NCI-H146 treated with DMSO at 0.1 percent for 48 hours (cell line): ENCODE data around the gene ANKMY2.

Experiments used
- DNase-seq: peaks from one replicate; lab custom pipeline; 2025; ENCODE audit not compliant: unreplicated experiment; lab: John Stamatoyannopoulos, UW

ANKMY2 gene

GRCh38 chr7:16583834-16584233 lies 61.7 kb downstream of the ANKMY2 start:
- no peak for DNase-seq

GRCh38 chr7:16581286-16581685 lies 64.3 kb downstream of the ANKMY2 start:
- DNase-seq = no peak

GRCh38 chr7:16579216-16579615 lies 66.3 kb downstream of the ANKMY2 start:
- DNase-seq = no peak

DNA sequence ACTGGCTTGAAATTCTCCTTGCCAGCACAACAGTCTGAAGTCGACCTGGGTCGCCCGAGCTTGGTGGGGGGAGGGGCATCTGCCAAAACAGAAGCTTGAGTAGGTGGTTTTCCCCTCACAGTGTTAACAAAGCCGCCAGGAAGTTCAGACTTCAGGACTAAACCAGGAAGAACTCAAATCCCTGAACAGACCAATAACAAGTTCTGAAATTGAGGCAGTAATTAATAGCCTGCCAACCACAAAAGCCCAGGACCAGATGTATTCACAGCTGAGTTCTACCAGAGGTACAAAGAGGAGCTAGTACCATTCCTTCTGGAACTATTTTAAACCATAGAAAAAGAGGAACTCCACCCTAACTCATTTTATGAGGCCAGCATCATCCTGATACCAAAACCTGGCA lies 73.6 kb downstream of the ANKMY2 start:
- no peak for DNase-seq

DNA sequence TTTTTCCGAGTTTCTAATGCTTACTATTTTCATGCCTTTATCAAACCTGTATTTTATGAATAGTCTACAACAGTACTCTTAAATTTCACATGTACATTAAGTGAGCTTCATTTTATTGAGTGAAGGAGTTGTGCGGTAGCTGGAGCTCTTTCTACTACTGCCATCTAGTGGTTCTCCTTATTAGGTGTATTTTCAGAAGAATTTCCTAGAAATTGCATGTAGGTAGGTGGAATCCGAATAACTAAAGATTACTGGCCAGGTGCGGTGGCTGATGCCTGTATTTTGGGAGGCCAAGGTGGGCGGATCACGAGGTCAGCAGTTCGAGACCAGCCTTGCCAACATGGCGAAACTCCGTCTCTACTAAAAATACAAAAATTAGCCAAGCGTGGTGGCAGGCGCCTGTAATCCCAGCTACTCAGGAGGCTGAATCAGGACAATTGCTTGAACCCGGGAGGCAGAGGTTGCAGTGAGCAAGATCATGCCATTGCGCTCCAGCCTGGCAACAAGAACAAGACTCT lies 80.6 kb downstream of the ANKMY2 start:
- DNase-seq = peak; percentile 82

DNA sequence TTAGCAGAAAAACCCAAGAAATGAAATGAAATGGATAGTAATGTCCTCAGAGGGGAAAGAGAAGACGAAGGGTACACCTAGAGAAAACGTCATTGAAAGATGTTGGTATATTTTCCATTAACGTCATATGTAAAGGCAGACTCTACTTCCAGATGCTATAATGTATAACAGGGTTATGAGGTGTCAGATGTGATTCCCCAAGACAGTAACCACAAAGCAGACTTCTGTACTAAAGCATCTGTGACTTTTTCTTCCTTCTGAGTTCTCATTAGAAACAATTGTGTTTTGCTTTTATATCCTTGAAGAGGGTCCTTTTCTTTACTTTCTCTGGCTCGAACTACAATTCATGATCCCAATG lies 81.6 kb downstream of the ANKMY2 start:
- DNase-seq = no peak

DNA sequence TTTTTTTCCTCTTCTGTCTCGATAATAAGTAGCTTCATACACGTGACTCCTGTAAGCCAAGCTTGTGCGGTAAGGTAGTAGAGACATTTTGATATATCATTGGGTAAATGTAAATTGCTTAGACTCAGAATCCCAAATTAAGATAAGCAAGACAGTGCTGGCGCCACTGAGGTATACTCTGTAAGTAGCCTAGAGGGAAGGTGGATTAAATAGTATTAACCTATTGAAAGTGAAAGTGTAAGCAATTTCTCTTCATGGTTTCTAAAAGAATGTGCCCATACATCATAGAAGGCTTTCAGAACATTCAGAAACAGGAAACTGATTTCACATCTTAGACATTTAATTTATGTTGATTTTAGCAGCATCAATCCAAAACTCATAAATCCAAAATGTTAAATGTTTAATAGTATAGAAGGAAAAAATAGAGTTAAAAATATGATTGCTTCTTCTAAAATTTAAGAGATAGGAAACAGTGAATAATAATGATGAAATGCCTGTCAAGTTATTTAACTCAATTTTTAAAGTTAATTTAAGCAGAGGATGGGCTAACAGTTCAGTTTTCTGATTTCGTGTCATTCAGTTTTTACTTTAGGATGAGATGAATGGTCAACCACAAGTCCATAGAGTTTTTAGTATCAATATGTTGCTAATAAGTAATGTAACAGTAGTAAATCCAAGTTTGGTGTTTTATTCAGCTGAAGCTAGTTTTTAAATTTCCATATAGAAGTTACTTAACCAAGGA lies 82.1 kb downstream of the ANKMY2 start:
- no peak for DNase-seq

- no peak for DNase-seq
Observed at GRCh38 chr7:16562456-16563220, 82.9 kb downstream of the ANKMY2 start.

- no peak for DNase-seq
Observed at GRCh38 chr7:16561943-16562342, 83.6 kb downstream of the ANKMY2 start.

DNA sequence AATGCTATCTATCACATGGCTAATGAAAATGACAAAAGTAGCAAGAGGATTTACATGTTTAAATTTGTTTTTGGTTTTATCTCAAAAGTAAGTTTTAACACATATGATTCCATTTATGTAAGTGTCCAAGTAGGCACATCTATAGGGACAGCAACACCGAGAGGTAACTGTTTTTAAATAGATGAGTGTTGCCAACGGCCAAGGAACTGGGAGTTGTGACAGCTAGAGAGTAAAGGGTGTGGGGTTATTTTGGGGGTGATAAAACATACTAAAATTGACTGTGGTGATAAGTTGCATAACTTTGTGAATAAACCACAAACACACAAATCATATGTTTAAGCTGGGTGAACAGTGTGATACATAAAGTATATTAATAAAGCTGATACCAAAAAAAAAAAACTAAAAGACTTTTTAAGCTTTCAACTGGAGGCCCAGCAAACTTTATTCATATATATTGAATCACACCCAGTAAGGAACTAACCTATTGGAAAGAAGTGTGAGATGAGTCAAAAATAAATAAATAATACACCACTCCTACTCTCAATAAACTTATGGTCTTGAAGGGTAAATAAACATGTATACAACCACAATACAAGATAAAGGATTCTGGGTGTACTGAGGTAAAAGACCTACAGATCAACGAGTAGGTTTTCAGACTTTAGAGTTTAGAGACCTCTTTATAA lies 85.9 kb downstream of the ANKMY2 start:
- DNase-seq = no peak

GRCh38 chr7:16558761-16559302 lies 86.7 kb downstream of the ANKMY2 start:
- no peak for DNase-seq

DNA sequence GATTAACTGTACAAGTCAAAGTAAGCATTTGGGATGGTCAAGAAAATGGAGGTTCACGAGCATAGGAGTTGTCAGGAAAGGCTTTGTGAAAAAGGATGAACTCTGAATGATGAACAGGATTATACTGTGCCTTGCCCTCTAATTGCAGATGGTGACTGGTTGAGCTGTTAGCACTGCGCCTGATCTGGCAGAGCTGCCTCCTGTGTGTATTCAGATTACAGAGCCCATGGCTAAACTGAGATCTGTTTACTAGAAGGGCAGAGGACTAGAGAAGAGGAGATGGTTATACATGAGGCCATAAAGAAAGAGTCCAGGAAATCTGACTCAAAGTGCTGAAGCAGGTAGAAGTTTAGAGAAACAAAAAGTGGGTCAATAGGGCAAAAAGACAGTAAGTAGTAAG lies 89.2 kb downstream of the ANKMY2 start:
- DNase-seq = no peak

DNA sequence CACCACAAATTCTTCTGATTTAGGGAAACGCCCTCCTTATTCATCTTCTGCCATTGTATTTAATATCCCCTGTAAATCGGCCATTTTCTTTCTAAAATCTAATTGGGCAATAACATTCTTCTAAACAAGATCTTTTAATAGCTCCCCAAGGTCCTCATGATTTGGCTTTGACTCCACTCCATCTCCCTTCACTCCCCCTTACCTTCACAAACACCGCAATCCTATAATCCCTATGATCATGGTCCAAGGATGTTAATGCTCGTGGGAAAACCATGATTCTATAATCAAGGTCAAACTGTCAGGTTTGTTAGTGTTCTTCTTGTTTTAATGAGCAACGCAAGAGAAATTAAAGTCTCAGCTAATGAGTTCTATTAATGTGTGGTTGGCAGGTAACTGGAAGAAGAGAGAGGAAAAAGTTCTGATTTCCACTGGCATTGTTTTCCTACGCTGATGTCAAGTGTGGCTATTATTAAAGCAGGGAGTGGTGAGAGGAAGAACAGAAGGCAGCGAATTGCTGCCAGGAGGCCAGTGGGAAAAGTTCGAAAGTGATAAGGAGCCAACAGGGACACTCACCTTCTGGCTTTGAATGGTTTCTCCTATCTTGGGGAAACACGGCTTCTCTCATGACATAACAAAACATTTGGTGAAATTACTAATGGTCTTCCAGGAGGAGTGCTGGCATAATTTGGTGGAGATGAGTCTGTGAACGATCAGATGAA lies 90.9 kb downstream of the ANKMY2 start:
- DNase-seq = no peak

- no peak for DNase-seq
Observed at GRCh38 chr7:16550671-16551070, 94.9 kb downstream of the ANKMY2 start.
